Activated CD4-positive, alpha-beta T cell treated with anti-CD3 and anti-CD28 coated beads for 24 hours (primary cell): Measurements from ENCODE around the gene FAM83C.
"Not testable (repeated sequence)": the region's sequence is repeated elsewhere in the genome, so short reads cannot be mapped to it uniquely, and the experiment has no call there.

Experiments
- DNase-seq, 2 donors: peaks; one replicate each; pipeline ENCODE4 v3.0.0-alpha.2; 2020; ENCODE audit warnings: low read depth in 2 of 2

The FAM83C gene

GRCh38 chr20:35263532-35264341 lies 28.5 kb downstream of the FAM83C start:
- DNase-seq = no peak

GRCh38 chr20:35262731-35263531 lies 29.3 kb downstream of the FAM83C start:
- DNase-seq = not testable (repeated sequence)

- not testable (repeated sequence) for DNase-seq
Measured at GRCh38 chr20:35262321-35262720, 29.9 kb downstream of the FAM83C start.

- DNase-seq = no peak
Measured at GRCh38 chr20:35260426-35260825, 31.8 kb downstream of the FAM83C start.

- DNase-seq = no peak
Measured at GRCh38 chr20:35257175-35257909, 34.9 kb downstream of the FAM83C start.

- no peak for DNase-seq
Measured at GRCh38 chr20:35254448-35254999, 37.7 kb downstream of the FAM83C start.

- no peak for DNase-seq
Measured at GRCh38 chr20:35253010-35253409, 39.2 kb downstream of the FAM83C start.

GRCh38 chr20:35252598-35252997 lies 39.6 kb downstream of the FAM83C start:
- DNase-seq = not testable (repeated sequence)

GRCh38 chr20:35252037-35252461 lies 40.2 kb downstream of the FAM83C start:
- DNase-seq = no peak

GRCh38 chr20:35251613-35251940 lies 40.6 kb downstream of the FAM83C start:
- no peak for DNase-seq

- DNase-seq = no peak
Measured at GRCh38 chr20:35248641-35249475, 43.4 kb downstream of the FAM83C start.

GRCh38 chr20:35246723-35247122 lies 45.5 kb downstream of the FAM83C start:
- DNase-seq = no peak

GRCh38 chr20:35243986-35244385 lies 48.2 kb downstream of the FAM83C start:
- DNase-seq = no peak

- no peak for DNase-seq
Measured at GRCh38 chr20:35243317-35243716, 48.9 kb downstream of the FAM83C start.

- DNase-seq = no peak
Measured at GRCh38 chr20:35240811-35241293, 51.4 kb downstream of the FAM83C start.

- DNase-seq = no peak
Measured at GRCh38 chr20:35240083-35240810, 52.0 kb downstream of the FAM83C start.

GRCh38 chr20:35238735-35239134 lies 53.5 kb downstream of the FAM83C start:
- DNase-seq = no peak

- DNase-seq = no peak
Measured at GRCh38 chr20:35238170-35238569, 54.1 kb downstream of the FAM83C start.

GRCh38 chr20:35237486-35237885 lies 54.7 kb downstream of the FAM83C start:
- no peak for DNase-seq

- DNase-seq = no peak
Measured at GRCh38 chr20:35235881-35236280, 56.3 kb downstream of the FAM83C start.
